HL-60 (cell line): ENCODE measurements around the gene KRTAP10-1.

Experiments used
- DNase-seq, 2 experiments: peaks; one replicate each; pipeline ENCODE4 v3.0.0-alpha.2; 2010 to 2020; ENCODE audit warnings: low read depth in 1 of 2, low spot score in 1 of 2
- H3K27ac ChIP-seq: fragments of 250-450 bp; sonication (Bioruptor Pico); replicated peaks from 2 replicates; pipeline ENCODE4 v1.5.1; 2020; ENCODE audit warnings: mild to moderate bottlenecking, moderate library complexity
- H3K27me3 ChIP-seq: fragments of 250-450 bp; sonication (Bioruptor Pico); 2 replicates; pipeline ENCODE4 v1.5.1; 2021; ENCODE audit warnings: mild to moderate bottlenecking, moderate library complexity; ENCODE audit not compliant: insufficient read depth, poor library complexity, severe bottlenecking
- H3K4me3 ChIP-seq: replicated peaks from 2 replicates; pipeline ENCODE4 v1.5.1; 2011; ENCODE audit warnings: mild to moderate bottlenecking, control low read depth, low read length; ENCODE audit not compliant: insufficient read depth
- CTCF ChIP-seq: IDR thresholded peaks from one replicate; pipeline ENCODE4 v1.5.1; 2011; ENCODE audit warnings: low read length, control low read depth, inconsistent platforms; ENCODE audit not compliant: insufficient read depth
- GABPA ChIP-seq: IDR thresholded peaks from 2 replicates; pipeline ENCODE4 v1.6.1; 2012; ENCODE audit warnings: low read depth
- POLR2AphosphoS5 ChIP-seq: IDR thresholded peaks from 2 replicates; pipeline ENCODE4 v1.6.1; 2012; ENCODE audit warnings: low read depth
- REST ChIP-seq: IDR thresholded peaks from 2 replicates; pipeline ENCODE4 v1.6.1; 2012; ENCODE audit warnings: low read depth; ENCODE audit not compliant: insufficient replicate concordance
- SPI1 ChIP-seq: IDR thresholded peaks from 2 replicates; pipeline ENCODE4 v1.6.1; 2012; ENCODE audit warnings: low read depth, mild to moderate bottlenecking, borderline replicate concordance

Gene KRTAP10-1

DNA sequence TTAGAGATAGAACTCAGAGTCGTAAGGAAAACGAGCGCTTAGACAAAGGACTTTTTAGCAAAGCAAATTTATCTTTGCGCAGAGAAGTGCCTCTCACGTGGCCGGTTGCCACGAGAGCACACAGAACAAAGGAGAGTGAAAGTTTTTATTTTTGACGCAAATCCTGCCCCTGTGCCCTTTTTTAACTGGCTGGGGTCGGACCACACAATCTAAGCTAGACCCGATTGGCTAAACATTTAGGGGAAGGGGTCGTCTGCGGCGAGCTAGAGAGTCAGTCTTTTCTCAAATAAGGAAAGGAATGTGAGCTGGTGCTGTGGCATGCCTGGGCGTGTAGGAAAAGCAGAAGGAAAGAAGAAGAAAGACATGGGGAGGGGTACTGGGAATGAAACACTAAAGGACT, 8.9 kb upstream of the KRTAP10-1 start:
- Histone ChIP-seq H3K27ac (no peak overlapping the region), H3K27me3 (peaks cover 7% of the 10 kb centered on the region), H3K4me3 (no peak overlapping the region)
- DNase-seq = no peak
- no peak for TF ChIP-seq POLR2AphosphoS5
- no peak for TF ChIP-seq REST
- no peak for TF ChIP-seq CTCF
- TF ChIP-seq SPI1 = no peak
- no peak for TF ChIP-seq GABPA

DNA sequence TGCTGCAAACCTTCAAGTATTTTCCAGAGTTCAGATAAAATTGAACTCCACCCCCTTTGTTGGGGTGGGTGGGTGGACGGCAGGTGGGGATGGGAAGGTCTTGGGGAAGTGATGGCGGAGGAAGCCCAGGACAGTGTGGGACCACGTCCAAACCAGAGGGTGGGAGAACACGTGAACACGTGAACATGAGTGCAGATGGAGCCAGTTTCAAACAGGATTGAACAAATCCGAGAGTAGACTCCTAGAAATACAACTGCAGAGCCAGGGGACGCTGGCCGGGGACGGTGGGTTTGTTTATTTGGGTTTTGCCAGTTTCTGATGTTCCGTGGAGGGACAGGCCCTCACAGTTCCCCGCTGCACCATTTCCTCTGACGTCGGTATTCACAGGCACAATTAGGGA, 8.4 kb upstream of the KRTAP10-1 start:
- TF ChIP-seq GABPA (no peak), SPI1 (no peak), CTCF (no peak), POLR2AphosphoS5 (no peak), REST (no peak)
- no peak for DNase-seq
- no peak overlapping the region for H3K4me3 ChIP-seq
- H3K27ac ChIP-seq = no peak overlapping the region
- peaks cover 5% of the 10 kb centered on the region for H3K27me3 ChIP-seq

- Histone ChIP-seq H3K27me3 (peaks cover 5% of the 10 kb centered on the region), H3K27ac (no peak overlapping the region), H3K4me3 (no peak overlapping the region)
- DNase-seq = no peak
- TF ChIP-seq REST (no peak), POLR2AphosphoS5 (no peak), SPI1 (no peak), GABPA (no peak)
These were observed 7.8 kb upstream of the KRTAP10-1 start for GRCh38 chr21:44547656-44548331.
